ENCODE results near the gene MCF2. TPM values are rescaled to one million over a fixed set of nuclear protein-coding genes. Genes with fewer than 3 reads are reported as not detected.

Gene MCF2
- total RNA-seq, 1 experiment from 2014 or later: 2.7 TPM

DNA sequence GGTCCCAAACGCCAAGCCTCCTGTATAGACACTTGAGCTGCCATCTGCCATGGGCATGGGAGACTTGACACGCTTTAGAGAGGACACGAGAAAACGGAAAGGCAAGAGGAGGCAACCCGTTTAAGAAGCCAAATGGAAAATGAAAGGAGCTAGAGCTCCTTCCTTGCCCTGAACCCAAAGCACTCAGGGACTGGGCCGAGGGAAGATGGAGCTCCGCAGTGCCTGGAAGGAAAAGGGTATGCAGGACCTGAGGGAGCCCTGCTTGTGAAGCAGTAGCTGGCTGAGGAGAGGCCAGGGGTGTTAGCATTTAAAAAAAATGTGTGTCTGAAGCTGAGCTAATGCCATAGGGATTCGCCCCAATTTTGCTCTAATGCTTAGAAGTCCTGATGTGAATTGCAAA, 15.1 kb downstream of the MCF2 start:
- intact Hi-C loops (cut with micrococcal nuclease; ENCODE audit: unreplicated experiment): no loop called here
- POLR2A ChIA-PET (ENCODE audit: low non-redundant PET): no interaction called here
- Histone ChIP-seq H3K4me1 (ENCODE audit: insufficient read depth, low read length, poor library complexity, severe bottlenecking) (no peaks in the 10 kb centered on the region), H3K36me3 (ENCODE audit: insufficient read depth, low read length, poor library complexity, severe bottlenecking) (no peaks in the 10 kb centered on the region), H3K27ac (ENCODE audit: low read depth, low read length, poor library complexity, severe bottlenecking) (no peak overlapping the region), H3K9me3 (ENCODE audit: low read depth, low read length, poor library complexity, severe bottlenecking) (no peaks in the 10 kb centered on the region), H3K27me3 (replicated peaks; ENCODE audit: insufficient read depth, low read depth, low read length, poor library complexity) (no peaks in the 10 kb centered on the region), H3K4me3 (ENCODE audit: low read depth, low read length, poor library complexity, severe bottlenecking) (no peak overlapping the region)
- CTCF ChIA-PET: no interaction called here
- TF ChIP-seq EZH2 (IDR thresholded peaks at IDR 0.05; ENCODE audit: borderline replicate concordance, low read depth, low read length, poor library complexity, severe bottlenecking): no peak
- TF ChIP-seq, protein P1, sequence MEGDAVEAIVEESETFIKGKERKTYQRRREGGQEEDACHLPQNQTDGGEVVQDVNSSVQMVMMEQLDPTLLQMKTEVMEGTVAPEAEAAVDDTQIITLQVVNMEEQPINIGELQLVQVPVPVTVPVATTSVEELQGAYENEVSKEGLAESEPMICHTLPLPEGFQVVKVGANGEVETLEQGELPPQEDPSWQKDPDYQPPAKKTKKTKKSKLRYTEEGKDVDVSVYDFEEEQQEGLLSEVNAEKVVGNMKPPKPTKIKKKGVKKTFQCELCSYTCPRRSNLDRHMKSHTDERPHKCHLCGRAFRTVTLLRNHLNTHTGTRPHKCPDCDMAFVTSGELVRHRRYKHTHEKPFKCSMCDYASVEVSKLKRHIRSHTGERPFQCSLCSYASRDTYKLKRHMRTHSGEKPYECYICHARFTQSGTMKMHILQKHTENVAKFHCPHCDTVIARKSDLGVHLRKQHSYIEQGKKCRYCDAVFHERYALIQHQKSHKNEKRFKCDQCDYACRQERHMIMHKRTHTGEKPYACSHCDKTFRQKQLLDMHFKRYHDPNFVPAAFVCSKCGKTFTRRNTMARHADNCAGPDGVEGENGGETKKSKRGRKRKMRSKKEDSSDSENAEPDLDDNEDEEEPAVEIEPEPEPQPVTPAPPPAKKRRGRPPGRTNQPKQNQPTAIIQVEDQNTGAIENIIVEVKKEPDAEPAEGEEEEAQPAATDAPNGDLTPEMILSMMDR (conservative IDR thresholded peaks at IDR 0.05; ENCODE audit: low read depth, low read length): no peak
- DNase-seq (ENCODE audit: low spot score): no peak
- no TSS peak for BruUV-seq (replicated peaks)

DNA sequence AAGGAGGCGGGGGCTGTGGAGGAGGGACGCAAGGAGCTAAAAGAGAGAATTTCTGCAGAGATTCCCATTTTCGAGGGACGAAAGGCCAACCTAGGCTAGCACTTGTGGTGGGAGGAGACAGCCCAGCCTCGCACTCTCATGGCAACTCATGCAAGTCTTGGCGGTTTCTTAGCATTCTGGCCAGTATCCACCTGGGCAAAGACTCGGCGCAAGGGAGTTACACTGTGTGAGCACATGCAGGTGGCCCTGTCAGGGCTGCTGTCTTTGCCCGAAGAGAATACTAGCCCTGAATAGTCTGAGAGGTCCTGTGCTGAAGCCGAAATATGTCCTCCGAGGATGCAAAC, 15.5 kb downstream of the MCF2 start:
- POLR2A ChIA-PET (ENCODE audit: low non-redundant PET): no interaction called here
- CTCF ChIA-PET: no interaction called here
- H3K4me3 ChIP-seq (ENCODE audit: low read depth, low read length, poor library complexity, severe bottlenecking): peak overlapping the region; percentile 31

DNA sequence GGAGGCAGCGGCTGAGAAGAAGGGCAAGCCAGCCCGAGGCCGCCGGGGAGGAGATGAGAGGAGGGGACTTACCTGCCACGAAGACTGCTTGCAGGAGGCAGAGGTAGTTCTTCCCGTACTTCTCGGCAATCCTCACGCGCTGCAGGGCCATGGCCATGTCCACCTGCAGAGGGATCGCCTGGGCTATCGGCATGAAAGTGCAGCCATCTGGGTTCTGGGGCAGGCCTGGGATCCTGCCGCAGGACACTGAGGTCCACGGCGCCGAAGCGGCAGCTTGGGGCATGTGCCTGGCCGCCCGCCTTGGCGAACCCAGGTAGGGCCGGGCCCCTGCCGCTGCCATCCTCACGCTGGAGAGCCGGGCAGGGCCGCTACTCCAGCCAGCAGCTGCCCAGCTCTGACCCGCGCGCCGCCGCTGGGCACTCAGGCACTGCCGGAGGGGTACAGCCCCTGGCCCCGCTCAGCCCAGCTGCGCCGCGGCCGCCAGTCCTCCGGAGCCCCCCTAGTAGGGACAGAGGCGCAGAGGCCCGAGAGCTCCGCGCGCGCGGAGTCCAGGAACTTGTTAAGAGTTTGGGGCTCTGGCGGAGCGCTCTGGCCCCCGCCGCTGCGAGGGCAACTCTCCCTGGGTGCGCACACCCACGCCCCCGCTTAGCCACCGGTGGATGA, 16.0 kb downstream of the MCF2 start:
- Histone ChIP-seq H3K9me3 (ENCODE audit: low read depth, low read length, poor library complexity, severe bottlenecking) (no peaks in the 10 kb centered on the region), H3K4me1 (ENCODE audit: insufficient read depth, low read length, poor library complexity, severe bottlenecking) (no peaks in the 10 kb centered on the region), H3K36me3 (ENCODE audit: insufficient read depth, low read length, poor library complexity, severe bottlenecking) (no peaks in the 10 kb centered on the region), H3K27ac (ENCODE audit: low read depth, low read length, poor library complexity, severe bottlenecking) (no peak overlapping the region), H3K4me3 (ENCODE audit: low read depth, low read length, poor library complexity, severe bottlenecking) (peak overlapping the region; percentile 31), H3K27me3 (replicated peaks; ENCODE audit: insufficient read depth, low read depth, low read length, poor library complexity) (no peaks in the 10 kb centered on the region)
- no peak for DNase-seq (ENCODE audit: low spot score)
- intact Hi-C loops (cut with micrococcal nuclease; ENCODE audit: unreplicated experiment): no loop called here
- TF ChIP-seq, protein P1 (conservative IDR thresholded peaks at IDR 0.05; ENCODE audit: low read depth, low read length): no peak
- no peak for TF ChIP-seq EZH2 (IDR thresholded peaks at IDR 0.05; ENCODE audit: borderline replicate concordance, low read depth, low read length, poor library complexity, severe bottlenecking)
- POLR2A ChIA-PET (ENCODE audit: low non-redundant PET): no interaction called here
- BruUV-seq (replicated peaks): no TSS peak
- CTCF ChIA-PET: no interaction called here

More for the DNA sequence above, 15.5 kb downstream of the MCF2 start:
- H3K27me3 ChIP-seq (replicated peaks; ENCODE audit: insufficient read depth, low read depth, low read length, poor library complexity): no peaks in the 10 kb centered on the region
- no TSS peak for BruUV-seq (replicated peaks)
- no peaks in the 10 kb centered on the region for H3K9me3 ChIP-seq (ENCODE audit: low read depth, low read length, poor library complexity, severe bottlenecking)
- H3K36me3 ChIP-seq (ENCODE audit: insufficient read depth, low read length, poor library complexity, severe bottlenecking): no peaks in the 10 kb centered on the region
- TF ChIP-seq, protein P1 (conservative IDR thresholded peaks at IDR 0.05; ENCODE audit: low read depth, low read length): no peak
- TF ChIP-seq EZH2 (IDR thresholded peaks at IDR 0.05; ENCODE audit: borderline replicate concordance, low read depth, low read length, poor library complexity, severe bottlenecking): no peak
- H3K27ac ChIP-seq (ENCODE audit: low read depth, low read length, poor library complexity, severe bottlenecking): no peak overlapping the region
- DNase-seq (ENCODE audit: low spot score): no peak
- H3K4me1 ChIP-seq (ENCODE audit: insufficient read depth, low read length, poor library complexity, severe bottlenecking): no peaks in the 10 kb centered on the region
- intact Hi-C loops (cut with micrococcal nuclease; ENCODE audit: unreplicated experiment): no loop called here
